Measurements from ENCODE around the gene POP7.

Gene POP7

DNA sequence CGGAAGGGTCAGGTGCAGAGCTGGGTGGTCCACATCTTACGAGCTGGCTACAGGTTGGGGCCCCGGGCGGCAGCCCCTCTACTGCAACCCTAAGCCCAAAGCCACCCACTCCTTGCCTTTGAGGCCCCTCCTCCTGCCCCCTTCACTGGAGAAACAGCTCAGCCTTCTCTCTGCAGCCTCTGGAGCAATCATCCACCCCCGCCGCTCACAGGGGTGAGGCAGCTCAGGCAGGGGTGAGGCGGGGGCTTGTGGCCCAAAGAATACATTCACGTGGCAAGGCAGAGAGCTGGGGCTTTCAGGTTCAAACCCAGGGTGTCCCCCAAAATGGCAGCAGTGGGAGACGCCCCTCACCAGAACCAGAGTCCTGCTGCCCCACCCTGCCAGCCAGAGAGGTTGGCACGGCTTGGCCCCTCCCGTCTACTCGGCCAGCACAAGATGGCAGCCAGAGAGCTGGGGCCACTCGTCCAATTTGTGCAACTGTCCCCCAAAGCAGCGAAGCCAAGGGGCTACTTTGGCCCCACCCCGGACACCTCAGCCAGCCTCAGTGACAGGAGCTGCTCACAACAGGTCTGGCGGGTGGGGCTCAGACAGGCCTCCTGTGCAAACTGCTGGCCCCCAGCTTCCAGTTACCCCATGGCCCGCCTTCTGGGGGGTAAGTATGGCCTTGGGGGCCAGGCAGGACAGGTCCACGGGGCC lies 25.2 kb upstream of the POP7 start:
- H3K27me3 ChIP-seq (ENCODE audit: control insufficient read depth in 1 of 2, insufficient read depth in 2 of 2, low read length in 2 of 2) = no peaks in the 10 kb centered on the region
- H3K9ac ChIP-seq (ENCODE audit: low read length in 2 of 2) = no peak overlapping the region
- H3K4me3 ChIP-seq (ENCODE audit: low read length in 2 of 2) = no peak overlapping the region
- H3K4me1 ChIP-seq (ENCODE audit: control insufficient read depth, insufficient read depth, low read length) = peaks cover 18% of the 10 kb centered on the region
- H3K36me3 ChIP-seq (ENCODE audit: control insufficient read depth in 2 of 2, insufficient read depth in 2 of 2, low read length in 2 of 2) = peaks cover 41% of the 10 kb centered on the region in 2 donors
- H3K27ac ChIP-seq (ENCODE audit: low read length) = no peak overlapping the region
- H3K9me3 ChIP-seq (ENCODE audit: control insufficient read depth in 2 of 2, low read length in 2 of 2) = no peaks in the 10 kb centered on the region

DNA sequence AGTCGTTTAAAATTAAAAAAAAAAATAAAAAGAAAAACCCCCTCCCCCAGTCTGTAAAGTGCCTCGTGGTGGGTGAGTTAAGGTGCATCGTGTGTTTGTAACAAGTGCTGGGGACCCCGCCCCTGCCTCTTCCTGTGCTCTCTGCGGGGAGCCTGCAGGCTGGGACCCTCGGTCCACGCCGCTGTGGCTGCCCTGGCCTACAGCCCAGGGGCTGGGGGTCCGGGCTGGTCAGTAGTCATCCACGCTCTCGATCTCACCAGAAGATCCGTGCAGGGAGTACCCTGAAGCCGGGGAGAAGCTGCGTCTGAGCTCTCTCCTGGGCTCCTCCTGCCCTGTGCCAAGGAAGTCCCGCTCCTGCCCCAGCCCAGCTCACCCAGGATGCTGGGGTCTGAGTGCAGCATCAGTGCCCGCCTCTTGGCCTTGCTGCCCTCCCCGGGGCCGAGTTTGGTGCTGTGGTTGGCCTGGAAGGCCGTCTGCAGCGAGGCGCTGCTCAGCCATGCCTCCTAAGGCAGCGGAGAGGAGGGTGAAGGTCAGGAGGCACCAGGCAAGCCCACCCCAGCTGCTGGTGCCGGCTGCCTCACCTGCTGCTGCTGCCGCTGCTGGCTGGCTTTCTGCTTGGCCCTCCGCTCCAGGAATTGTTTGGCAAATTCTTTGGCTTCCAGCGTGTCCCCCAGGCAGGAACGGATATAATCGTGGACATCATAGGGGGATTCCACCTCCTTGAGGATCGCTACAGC lies 24.3 kb upstream of the POP7 start:
- peaks cover 14% of the 10 kb centered on the region for H3K4me1 ChIP-seq (ENCODE audit: control insufficient read depth, insufficient read depth, low read length)
- H3K4me3 ChIP-seq (ENCODE audit: low read length in 2 of 2) = no peak overlapping the region
- H3K9ac ChIP-seq (ENCODE audit: low read length in 2 of 2) = no peak overlapping the region
- H3K27ac ChIP-seq (ENCODE audit: low read length) = no peak overlapping the region
- no peaks in the 10 kb centered on the region for H3K9me3 ChIP-seq (ENCODE audit: control insufficient read depth in 2 of 2, low read length in 2 of 2)
- H3K27me3 ChIP-seq (ENCODE audit: control insufficient read depth in 1 of 2, insufficient read depth in 2 of 2, low read length in 2 of 2) = no peaks in the 10 kb centered on the region
- peaks cover 44 to 46% of the 10 kb centered on the region in 2 donors for H3K36me3 ChIP-seq (ENCODE audit: control insufficient read depth in 2 of 2, insufficient read depth in 2 of 2, low read length in 2 of 2)

GRCh38 chr7:100682228-100682741 lies 23.6 kb upstream of the POP7 start:
- Histone ChIP-seq H3K27me3 (ENCODE audit: control insufficient read depth in 1 of 2, insufficient read depth in 2 of 2, low read length in 2 of 2) (no peaks in the 10 kb centered on the region), H3K36me3 (ENCODE audit: control insufficient read depth in 2 of 2, insufficient read depth in 2 of 2, low read length in 2 of 2) (peaks cover 44 to 47% of the 10 kb centered on the region in 2 donors), H3K4me3 (ENCODE audit: low read length in 2 of 2) (no peak overlapping the region), H3K27ac (ENCODE audit: low read length) (no peak overlapping the region), H3K9ac (ENCODE audit: low read length in 2 of 2) (no peak overlapping the region), H3K4me1 (ENCODE audit: control insufficient read depth, insufficient read depth, low read length) (peaks cover 9% of the 10 kb centered on the region), H3K9me3 (ENCODE audit: control insufficient read depth in 2 of 2, low read length in 2 of 2) (no peaks in the 10 kb centered on the region)

GRCh38 chr7:100682991-100683658 lies 22.8 kb upstream of the POP7 start:
- H3K9me3 ChIP-seq (ENCODE audit: control insufficient read depth in 2 of 2, low read length in 2 of 2) = no peaks in the 10 kb centered on the region
- H3K9ac ChIP-seq (ENCODE audit: low read length in 2 of 2) = no peak overlapping the region
- no peak overlapping the region for H3K4me3 ChIP-seq (ENCODE audit: low read length in 2 of 2)
- peaks cover 41 to 43% of the 10 kb centered on the region in 2 donors for H3K36me3 ChIP-seq (ENCODE audit: control insufficient read depth in 2 of 2, insufficient read depth in 2 of 2, low read length in 2 of 2)
- H3K27me3 ChIP-seq (ENCODE audit: control insufficient read depth in 1 of 2, insufficient read depth in 2 of 2, low read length in 2 of 2) = no peaks in the 10 kb centered on the region
- H3K4me1 ChIP-seq (ENCODE audit: control insufficient read depth, insufficient read depth, low read length) = peaks cover 9% of the 10 kb centered on the region
- H3K27ac ChIP-seq (ENCODE audit: low read length) = no peak overlapping the region

- H3K27ac ChIP-seq (ENCODE audit: low read length) = no peak overlapping the region
- H3K36me3 ChIP-seq (ENCODE audit: control insufficient read depth in 2 of 2, insufficient read depth in 2 of 2, low read length in 2 of 2) = peaks cover 38 to 46% of the 10 kb centered on the region in 2 donors
- H3K4me3 ChIP-seq (ENCODE audit: low read length in 2 of 2) = no peak overlapping the region
- H3K9me3 ChIP-seq (ENCODE audit: control insufficient read depth in 2 of 2, low read length in 2 of 2) = no peaks in the 10 kb centered on the region
- no peak overlapping the region for H3K9ac ChIP-seq (ENCODE audit: low read length in 2 of 2)
- H3K4me1 ChIP-seq (ENCODE audit: control insufficient read depth, insufficient read depth, low read length) = peaks cover 14% of the 10 kb centered on the region
- no peaks in the 10 kb centered on the region for H3K27me3 ChIP-seq (ENCODE audit: control insufficient read depth in 1 of 2, insufficient read depth in 2 of 2, low read length in 2 of 2)
These were observed 22.0 kb upstream of the POP7 start for GRCh38 chr7:100683659-100684533.

GRCh38 chr7:100684534-100685042 lies 21.3 kb upstream of the POP7 start:
- H3K4me1 ChIP-seq (ENCODE audit: control insufficient read depth, insufficient read depth, low read length) = peaks cover 19% of the 10 kb centered on the region

GRCh38 chr7:100685049-100685605 lies 20.8 kb upstream of the POP7 start:
- no peak overlapping the region for H3K4me3 ChIP-seq (ENCODE audit: low read length in 2 of 2)
- no peaks in the 10 kb centered on the region for H3K27me3 ChIP-seq (ENCODE audit: control insufficient read depth in 1 of 2, insufficient read depth in 2 of 2, low read length in 2 of 2)
- H3K36me3 ChIP-seq (ENCODE audit: control insufficient read depth in 2 of 2, insufficient read depth in 2 of 2, low read length in 2 of 2) = peaks cover 40 to 46% of the 10 kb centered on the region in 2 donors
- H3K4me1 ChIP-seq (ENCODE audit: control insufficient read depth, insufficient read depth, low read length) = peaks cover 20% of the 10 kb centered on the region
- H3K9me3 ChIP-seq (ENCODE audit: control insufficient read depth in 2 of 2, low read length in 2 of 2) = no peaks in the 10 kb centered on the region
- no peak overlapping the region for H3K9ac ChIP-seq (ENCODE audit: low read length in 2 of 2)
- H3K27ac ChIP-seq (ENCODE audit: low read length) = no peak overlapping the region

More at GRCh38 chr7:100684534-100685042, 21.3 kb upstream of the POP7 start:
- Histone ChIP-seq H3K9me3 (ENCODE audit: control insufficient read depth in 2 of 2, low read length in 2 of 2) (no peaks in the 10 kb centered on the region), H3K36me3 (ENCODE audit: control insufficient read depth in 2 of 2, insufficient read depth in 2 of 2, low read length in 2 of 2) (peaks cover 38 to 46% of the 10 kb centered on the region in 2 donors), H3K4me3 (ENCODE audit: low read length in 2 of 2) (no peak overlapping the region), H3K27me3 (ENCODE audit: control insufficient read depth in 1 of 2, insufficient read depth in 2 of 2, low read length in 2 of 2) (no peaks in the 10 kb centered on the region), H3K27ac (ENCODE audit: low read length) (no peak overlapping the region), H3K9ac (ENCODE audit: low read length in 2 of 2) (no peak overlapping the region)

DNA sequence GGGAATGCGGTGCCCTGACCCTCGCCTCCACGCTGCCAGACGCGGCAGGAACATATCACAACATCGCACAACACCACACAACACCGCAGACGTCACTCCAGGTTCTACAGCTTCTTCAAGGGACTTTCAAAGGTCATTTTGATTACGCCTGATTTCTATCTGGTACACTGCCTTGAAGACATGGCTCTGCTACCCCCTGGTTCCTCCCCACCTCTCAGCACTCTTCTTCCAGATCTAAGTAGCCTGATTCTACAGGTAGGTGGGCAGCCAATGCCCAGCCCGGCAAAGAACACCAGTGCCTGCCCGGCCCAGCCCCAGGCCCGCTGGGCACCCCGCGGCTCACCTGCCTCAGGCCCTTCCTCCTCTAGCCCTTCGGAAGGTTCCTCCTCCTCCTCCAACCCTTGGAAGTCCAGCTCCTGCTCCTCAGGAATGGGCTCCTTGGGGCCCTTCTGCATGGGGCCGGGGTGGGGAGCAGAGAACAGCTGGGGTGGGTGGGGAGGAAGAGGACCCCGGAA lies 20.2 kb upstream of the POP7 start:
- peaks cover 41 to 46% of the 10 kb centered on the region in 2 donors for H3K36me3 ChIP-seq (ENCODE audit: control insufficient read depth in 2 of 2, insufficient read depth in 2 of 2, low read length in 2 of 2)
- H3K27ac ChIP-seq (ENCODE audit: low read length) = no peak overlapping the region
- H3K9ac ChIP-seq (ENCODE audit: low read length in 2 of 2) = no peak overlapping the region
- no peaks in the 10 kb centered on the region for H3K9me3 ChIP-seq (ENCODE audit: control insufficient read depth in 2 of 2, low read length in 2 of 2)
- H3K4me1 ChIP-seq (ENCODE audit: control insufficient read depth, insufficient read depth, low read length) = peaks cover 20% of the 10 kb centered on the region
- H3K27me3 ChIP-seq (ENCODE audit: control insufficient read depth in 1 of 2, insufficient read depth in 2 of 2, low read length in 2 of 2) = no peaks in the 10 kb centered on the region
- no peak overlapping the region for H3K4me3 ChIP-seq (ENCODE audit: low read length in 2 of 2)

GRCh38 chr7:100686201-100686821 lies 19.6 kb upstream of the POP7 start:
- Histone ChIP-seq H3K9ac (ENCODE audit: low read length in 2 of 2) (no peak overlapping the region), H3K27me3 (ENCODE audit: control insufficient read depth in 1 of 2, insufficient read depth in 2 of 2, low read length in 2 of 2) (no peaks in the 10 kb centered on the region), H3K4me1 (ENCODE audit: control insufficient read depth, insufficient read depth, low read length) (peaks cover 24% of the 10 kb centered on the region), H3K36me3 (ENCODE audit: control insufficient read depth in 2 of 2, insufficient read depth in 2 of 2, low read length in 2 of 2) (peaks cover 41 to 46% of the 10 kb centered on the region in 2 donors), H3K27ac (ENCODE audit: low read length) (no peak overlapping the region), H3K9me3 (ENCODE audit: control insufficient read depth in 2 of 2, low read length in 2 of 2) (no peaks in the 10 kb centered on the region), H3K4me3 (ENCODE audit: low read length in 2 of 2) (no peak overlapping the region)
